Activated CD4-positive, alpha-beta T cell treated with anti-CD3 and anti-CD28 coated beads for 24 hours (primary cell): ENCODE data around the gene EIF4E2.
A peak's percentile ranks its signal among the peaks of the same experiment; 100 is the strongest.

Experiments used
- DNase-seq, 2 donors: peaks; one replicate each; pipeline ENCODE4 v3.0.0-alpha.2; 2020; ENCODE audit warnings: low read depth in 2 of 2

Gene EIF4E2

GRCh38 chr2:232598293-232598692, 47.8 kb downstream of the EIF4E2 start:
- DNase-seq: no peak

GRCh38 chr2:232600053-232600773, 49.7 kb downstream of the EIF4E2 start:
- DNase-seq: no peak

- no peak for DNase-seq
Measured at GRCh38 chr2:232603283-232603682, 52.8 kb downstream of the EIF4E2 start.

- no peak for DNase-seq
Measured at GRCh38 chr2:232604535-232604934, 54.0 kb downstream of the EIF4E2 start.

GRCh38 chr2:232607011-232607410, 56.5 kb downstream of the EIF4E2 start:
- no peak for DNase-seq

GRCh38 chr2:232609607-232610006, 59.1 kb downstream of the EIF4E2 start:
- no peak for DNase-seq

GRCh38 chr2:232610081-232610480, 59.6 kb downstream of the EIF4E2 start:
- DNase-seq: no peak

GRCh38 chr2:232611061-232611460, 60.6 kb downstream of the EIF4E2 start:
- DNase-seq: no peak

GRCh38 chr2:232611559-232612218, 61.2 kb downstream of the EIF4E2 start:
- DNase-seq: peak; percentile 57 to 70

- DNase-seq: no peak
Measured at GRCh38 chr2:232613538-232614134, 63.1 kb downstream of the EIF4E2 start.

GRCh38 chr2:232615339-232615738, 64.8 kb downstream of the EIF4E2 start:
- no peak for DNase-seq
